Activated CD8-positive, alpha-beta T cell treated with anti-CD3 and anti-CD28 coated beads for 36 hours (primary cell): ENCODE results near the gene FANCF. TPM values are rescaled to one million over a fixed set of nuclear protein-coding genes. Genes with fewer than 3 reads are reported as not detected.

Experiments
- ATAC-seq: fragments of 200-7000 bp; cut with Tn5 transposase; one replicate; pipeline ENCODE4 v1.10.0; 2021; ENCODE audit warnings: mild to moderate bottlenecking, moderate library complexity
- CTCF ChIA-PET: fragments of 350-600 bp; sonication (Branson Sonifier 250); formaldehyde crosslinking; loops from one replicate; lab custom pipeline; 2021; ENCODE audit warnings: antibody characterized with exemption; lab: Charles Lee
- POLR2A ChIA-PET: fragments of 350-600 bp; sonication (Branson Sonifier 250); formaldehyde crosslinking; loops from one replicate; lab custom pipeline; 2021; ENCODE audit warnings: antibody characterized with exemption; lab: Charles Lee
- DNase-seq: peaks from one replicate; pipeline ENCODE4 v3.0.0-alpha.2; 2020
- H3K27ac Mint-ChIP-seq: one replicate; pipeline ENCODE4 v1.8.0; 2021; ENCODE audit warnings: mild to moderate bottlenecking, mixed read lengths
- H3K27me3 Mint-ChIP-seq: one replicate; pipeline ENCODE4 v1.8.0; 2021; ENCODE audit warnings: mixed read lengths
- H3K36me3 Mint-ChIP-seq: one replicate; pipeline ENCODE4 v1.8.0; 2021; ENCODE audit warnings: low read depth, mixed read lengths
- H3K4me1 Mint-ChIP-seq: one replicate; pipeline ENCODE4 v1.8.0; 2021; ENCODE audit warnings: low read depth, mixed read lengths
- H3K4me3 Mint-ChIP-seq: one replicate; pipeline ENCODE4 v1.8.0; 2021; ENCODE audit warnings: mild to moderate bottlenecking, moderate library complexity, mixed read lengths
- H3K9me3 Mint-ChIP-seq: one replicate; pipeline ENCODE4 v1.8.0; 2021; ENCODE audit warnings: mixed read lengths
- CTCF ChIP-seq: fragments of 200-600 bp; IDR thresholded peaks from one replicate; pipeline ENCODE4 v1.8.0; 2022; ENCODE audit warnings: antibody characterized with exemption, mild to moderate bottlenecking
- intact Hi-C: fragments of 100-400 bp; cut with micrococcal nuclease; formaldehyde crosslinking; loops from one replicate; pipeline ENCODE4 v1.10.0; 2022
- total RNA-seq, 2 experiments: library from RNA; stranded (reverse); gene quantifications; one replicate each; pipeline ENCODE4 v1.2.3, GENCODE V29; 2021

FANCF gene
- total RNA-seq, 2 experiments from 2014 or later: 13.4 to 14.9 TPM

DNA sequence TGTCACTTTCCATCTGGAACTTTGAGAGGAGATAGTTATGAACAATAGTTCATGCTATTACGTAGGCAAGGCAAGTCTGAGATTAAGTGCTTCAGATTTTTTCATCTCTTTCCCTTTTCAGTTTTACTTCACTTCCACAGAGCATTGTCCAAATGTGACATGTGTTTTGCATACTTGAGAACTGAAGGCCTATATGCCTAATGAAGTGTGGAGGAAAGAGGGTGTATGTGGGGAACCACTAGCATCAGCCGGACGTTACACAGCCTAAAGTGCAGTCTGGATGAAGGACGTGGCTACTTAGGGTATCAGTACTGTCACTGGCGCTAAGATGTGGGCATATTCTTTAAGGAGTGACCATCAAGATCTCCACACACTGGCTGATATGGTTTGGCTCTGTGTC is 26.2 kb downstream of the FANCF start:
- DNase-seq (no peak), ATAC-seq (no peak)
- Mint-ChIP-seq H3K27ac (no peak overlapping the region), H3K4me1 (no peaks in the 10 kb centered on the region), H3K9me3 (peaks cover 2% of the 10 kb centered on the region), H3K4me3 (no peak overlapping the region), H3K36me3 (no peaks in the 10 kb centered on the region), H3K27me3 (peaks cover 12% of the 10 kb centered on the region)
- intact Hi-C loops: no loop called here
- no peak for TF ChIP-seq CTCF
- CTCF ChIA-PET: no interaction called here
- POLR2A ChIA-PET: no interaction called here

- Mint-ChIP-seq H3K27me3 (peaks cover 18% of the 10 kb centered on the region), H3K9me3 (peaks cover 2% of the 10 kb centered on the region), H3K36me3 (no peaks in the 10 kb centered on the region), H3K27ac (no peak overlapping the region), H3K4me1 (no peaks in the 10 kb centered on the region), H3K4me3 (no peak overlapping the region)
- ATAC-seq (no peak), DNase-seq (no peak)
- intact Hi-C loops: no loop called here
- no peak for TF ChIP-seq CTCF
- ChIA-PET POLR2A (no interaction called here), CTCF (no interaction called here)
Observed at GRCh38 chr11:22597062-22597461, 28.6 kb downstream of the FANCF start.

- CTCF ChIA-PET: no interaction called here
Observed at GRCh38 chr11:22584976-22585375, 40.6 kb downstream of the FANCF start.

DNA sequence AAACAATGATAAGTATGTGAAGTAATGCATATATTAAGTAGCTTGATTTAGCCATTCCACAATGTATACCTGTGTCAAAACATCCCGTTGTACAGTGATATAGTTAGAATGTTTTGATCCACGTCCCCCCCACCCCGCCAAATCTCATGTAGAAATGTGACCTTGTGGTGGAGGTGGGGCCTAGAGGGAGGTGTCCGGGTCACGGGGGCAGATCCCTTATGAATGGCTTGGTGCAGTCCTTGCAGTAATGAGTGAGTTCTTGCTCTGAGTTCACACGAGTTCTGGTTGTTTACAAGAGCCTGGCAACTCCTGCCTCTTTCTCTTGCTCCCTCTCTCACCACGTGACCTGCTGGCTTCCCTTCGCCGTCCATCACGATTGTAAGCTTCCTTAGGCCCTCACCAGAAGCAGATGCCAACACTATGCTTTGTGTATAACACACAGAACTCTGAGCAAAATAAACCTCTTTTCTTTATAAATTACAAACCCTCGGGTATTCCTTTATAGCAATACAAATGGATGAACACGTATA is 41.6 kb downstream of the FANCF start:
- H3K4me3 Mint-ChIP-seq: no peak overlapping the region

More at GRCh38 chr11:22584976-22585375, 40.6 kb downstream of the FANCF start:
- DNase-seq (no peak), ATAC-seq (no peak)
- no peaks in the 10 kb centered on the region for H3K9me3 Mint-ChIP-seq
- no peaks in the 10 kb centered on the region for H3K36me3 Mint-ChIP-seq
- no peak overlapping the region for H3K4me3 Mint-ChIP-seq
- peaks cover 3% of the 10 kb centered on the region for H3K27me3 Mint-ChIP-seq
- TF ChIP-seq CTCF: no peak
- POLR2A ChIA-PET: no interaction called here
- intact Hi-C loops: no loop called here
- no peaks in the 10 kb centered on the region for H3K4me1 Mint-ChIP-seq
- no peak overlapping the region for H3K27ac Mint-ChIP-seq

DNA sequence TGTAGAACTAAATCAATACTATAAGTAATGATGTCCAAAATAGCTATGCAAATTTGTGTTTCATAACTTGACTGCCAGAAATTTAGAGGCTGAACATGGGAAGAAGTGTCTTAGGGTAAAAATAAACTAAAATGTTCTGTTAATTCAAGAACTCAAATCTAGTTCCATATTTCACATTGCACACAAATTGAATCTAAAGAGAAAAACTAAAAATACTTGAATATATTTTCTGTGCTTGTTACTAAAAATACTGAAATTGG is 43.5 kb downstream of the FANCF start:
- Mint-ChIP-seq H3K36me3 (no peaks in the 10 kb centered on the region), H3K4me3 (no peak overlapping the region), H3K27ac (no peak overlapping the region), H3K4me1 (no peaks in the 10 kb centered on the region), H3K27me3 (no peaks in the 10 kb centered on the region), H3K9me3 (no peaks in the 10 kb centered on the region)
- intact Hi-C loops: no loop called here
- DNase-seq (no peak), ATAC-seq (no peak)
- TF ChIP-seq CTCF: no peak
- ChIA-PET CTCF (no interaction called here), POLR2A (no interaction called here)

More for the DNA sequence above, 41.6 kb downstream of the FANCF start:
- Mint-ChIP-seq H3K4me1 (no peaks in the 10 kb centered on the region), H3K36me3 (no peaks in the 10 kb centered on the region), H3K9me3 (no peaks in the 10 kb centered on the region), H3K27ac (no peak overlapping the region), H3K27me3 (peaks cover 3% of the 10 kb centered on the region)
- intact Hi-C loops: no loop called here
- DNase-seq (no peak), ATAC-seq (no peak)
- TF ChIP-seq CTCF: no peak
- ChIA-PET CTCF (no interaction called here), POLR2A (no interaction called here)
